NCI-H2196 (cell line): Measurements from ENCODE around the gene GNGT2.

Source experiments
- DNase-seq: peaks from one replicate; lab custom pipeline; 2025; ENCODE audit not compliant: unreplicated experiment; lab: John Stamatoyannopoulos, UW

GNGT2 gene

DNA sequence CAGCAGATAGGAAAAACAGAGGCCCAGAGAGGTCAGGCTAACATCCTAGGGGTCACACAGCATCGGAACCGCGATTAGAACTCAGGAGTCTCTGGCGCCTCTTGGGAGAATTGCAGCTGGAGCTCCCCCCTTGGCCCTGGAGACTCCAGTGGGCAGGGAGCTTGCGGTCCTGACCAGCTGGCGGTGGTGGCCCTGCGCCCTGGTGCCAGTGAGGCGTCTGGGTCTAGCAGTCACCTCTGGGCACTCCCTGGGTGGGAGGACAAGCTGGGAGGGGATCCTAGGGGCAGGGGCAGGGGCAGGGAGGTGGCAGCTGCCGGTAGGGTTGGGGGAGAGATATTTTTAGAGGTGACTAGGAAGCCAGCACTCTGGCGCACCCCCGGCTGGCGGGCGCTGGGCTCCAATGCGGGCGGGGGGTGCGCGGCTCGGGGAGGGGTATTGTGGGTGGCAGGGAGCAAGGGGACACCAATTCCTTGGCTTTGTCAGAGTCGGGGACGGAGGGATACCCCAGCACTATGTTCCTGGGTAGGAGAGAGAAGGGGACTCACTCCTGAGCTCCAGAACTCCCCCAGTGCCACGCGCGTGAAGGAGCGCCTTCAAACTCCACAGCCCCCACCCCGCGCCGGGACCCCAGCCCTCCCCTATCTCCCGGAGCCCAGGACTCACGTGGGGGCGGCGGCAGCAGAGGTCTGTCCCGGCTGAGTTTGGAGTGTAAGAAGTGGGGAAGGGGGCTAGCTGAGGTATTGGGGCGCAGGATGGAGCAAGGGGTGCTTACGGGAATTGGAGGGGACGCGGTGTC, 19.6 kb upstream of the GNGT2 start:
- DNase-seq: no peak

DNA sequence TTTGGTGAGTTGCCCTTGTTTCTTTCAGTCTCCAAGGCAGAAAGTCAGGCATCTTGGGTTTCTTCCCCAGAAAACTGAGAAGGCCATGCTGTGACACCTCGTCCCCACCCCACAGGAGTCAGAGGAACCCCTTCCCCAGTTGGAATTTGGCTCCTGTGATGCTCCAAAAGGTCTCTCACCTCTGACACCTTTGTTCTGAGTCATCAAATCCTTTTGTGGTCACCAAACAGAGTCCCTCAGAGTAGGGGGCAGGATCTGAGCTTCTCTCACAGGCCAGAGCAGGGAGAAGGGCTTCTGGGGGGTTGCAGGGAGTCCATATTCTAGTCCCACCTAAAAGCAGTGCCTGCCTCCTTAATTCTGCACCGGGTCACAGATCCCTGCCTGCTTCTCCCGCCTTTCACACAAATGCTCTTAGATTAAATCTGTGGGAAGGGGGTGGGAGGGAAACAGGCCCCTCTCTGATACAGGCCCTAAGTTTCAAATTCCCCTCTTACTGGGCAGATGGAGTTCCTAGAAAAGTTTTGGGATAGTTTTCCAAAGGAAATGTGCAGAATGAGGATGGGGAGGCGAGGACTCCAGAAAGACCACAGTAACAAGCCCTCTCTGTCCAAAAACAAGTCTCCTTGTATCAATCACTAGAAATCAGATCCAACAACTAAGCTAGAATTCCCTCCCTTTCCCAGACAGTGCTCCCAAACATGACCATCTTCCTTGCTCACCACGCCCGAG, 18.9 kb upstream of the GNGT2 start:
- DNase-seq: no peak

DNA sequence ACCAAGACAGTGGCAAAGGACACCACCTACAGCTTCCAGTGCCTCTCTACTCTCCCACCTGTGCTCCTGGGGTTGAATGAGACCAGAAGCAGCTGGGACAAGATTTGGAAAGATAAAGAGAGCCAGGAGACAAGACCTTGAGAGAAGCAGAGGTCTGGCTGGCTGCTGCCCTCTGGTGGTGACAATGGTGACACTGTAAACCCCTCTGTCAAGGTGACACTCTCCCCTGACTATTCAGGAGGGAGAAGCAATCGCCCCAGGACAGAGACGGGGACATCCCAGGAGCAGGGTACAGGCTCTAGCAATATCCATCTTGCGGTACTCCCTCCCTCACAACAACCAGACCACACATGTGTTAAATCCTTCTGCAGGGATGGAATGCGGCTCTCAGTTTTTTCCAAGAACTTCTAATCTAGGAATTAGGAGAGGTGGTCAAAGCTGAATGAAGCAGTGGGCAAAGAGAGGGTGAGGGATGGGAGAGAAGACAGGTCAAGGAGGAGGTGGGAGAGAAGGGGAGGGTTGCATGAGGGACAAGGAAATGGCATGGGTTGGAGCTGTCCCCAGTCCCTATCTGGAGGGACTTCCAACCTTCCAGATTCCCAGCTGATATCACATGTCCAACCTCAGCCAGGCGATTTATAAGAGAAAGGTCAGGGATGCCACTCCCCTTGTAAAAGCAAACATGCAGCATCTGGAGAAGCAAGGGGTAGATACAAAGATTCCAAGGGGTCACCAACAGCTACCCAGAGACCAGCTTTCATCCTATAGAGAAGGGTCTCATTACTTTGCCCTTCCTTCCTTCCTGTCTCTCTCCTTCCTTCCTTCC, 17.3 kb upstream of the GNGT2 start:
- DNase-seq: peak; percentile 75

DNA sequence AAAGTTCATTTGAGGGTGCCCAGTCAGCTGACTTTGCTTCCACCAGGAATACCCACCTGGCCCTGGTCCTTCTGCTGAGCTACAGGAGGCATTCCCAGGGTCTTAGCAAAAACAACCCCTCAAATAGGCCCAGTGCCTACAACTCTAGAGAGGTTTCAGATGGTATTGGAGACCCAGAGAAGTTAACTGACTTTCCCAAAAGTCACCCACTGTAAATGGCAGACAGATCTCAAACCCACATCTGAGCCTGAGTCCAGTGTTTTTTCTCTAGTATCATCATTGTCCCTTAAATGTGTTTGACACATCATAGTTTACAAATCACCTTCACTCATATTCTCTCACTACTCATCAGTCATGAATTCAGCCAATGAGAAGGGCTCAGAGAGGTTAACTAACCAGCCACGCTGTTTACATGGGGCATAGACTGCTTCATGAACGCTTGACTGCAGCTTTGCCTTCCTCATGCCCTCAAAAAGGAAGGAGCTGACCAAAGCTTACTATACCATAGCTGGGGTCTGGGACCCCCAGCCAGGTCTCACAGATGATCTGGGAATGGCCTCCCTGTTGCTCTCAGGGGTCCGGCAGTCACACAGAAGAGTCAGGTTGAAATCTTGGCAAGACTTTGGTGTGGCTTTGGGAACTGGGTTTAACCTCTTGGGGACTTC, 16.5 kb upstream of the GNGT2 start:
- no peak for DNase-seq

DNA sequence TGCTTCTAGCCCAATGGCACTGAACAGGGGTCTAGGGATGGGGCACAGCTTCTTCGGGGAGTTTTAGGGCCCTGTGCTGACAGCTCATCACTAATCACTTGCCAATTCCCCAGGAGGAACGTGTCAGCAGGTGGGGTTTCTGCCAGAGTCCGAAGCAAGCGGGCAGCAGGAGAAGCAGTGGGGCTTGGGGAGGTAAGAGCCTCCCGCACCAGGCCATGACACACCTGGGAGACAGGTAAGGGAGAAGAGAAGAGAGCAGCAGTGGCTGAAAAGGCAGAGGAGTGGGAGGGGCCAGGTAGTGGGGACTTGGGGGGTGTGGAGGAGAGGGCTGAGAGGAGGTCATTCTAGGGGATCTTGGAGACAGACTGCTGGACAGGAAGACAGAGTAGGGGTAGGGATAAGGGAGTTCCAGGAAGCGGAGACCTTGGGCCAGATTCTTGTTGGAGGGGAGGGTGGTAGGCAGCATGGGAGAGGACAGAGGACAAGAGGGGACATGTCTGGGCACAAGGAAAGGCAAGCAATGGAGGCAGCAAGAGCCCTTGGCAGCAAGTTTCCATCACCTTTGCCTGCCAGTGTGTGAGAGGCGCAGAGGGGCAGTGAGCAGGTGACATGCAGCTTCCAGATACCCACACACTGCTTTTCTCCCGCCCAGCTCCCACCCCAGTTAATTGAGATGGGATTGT, 15.3 kb upstream of the GNGT2 start:
- no peak for DNase-seq

DNA sequence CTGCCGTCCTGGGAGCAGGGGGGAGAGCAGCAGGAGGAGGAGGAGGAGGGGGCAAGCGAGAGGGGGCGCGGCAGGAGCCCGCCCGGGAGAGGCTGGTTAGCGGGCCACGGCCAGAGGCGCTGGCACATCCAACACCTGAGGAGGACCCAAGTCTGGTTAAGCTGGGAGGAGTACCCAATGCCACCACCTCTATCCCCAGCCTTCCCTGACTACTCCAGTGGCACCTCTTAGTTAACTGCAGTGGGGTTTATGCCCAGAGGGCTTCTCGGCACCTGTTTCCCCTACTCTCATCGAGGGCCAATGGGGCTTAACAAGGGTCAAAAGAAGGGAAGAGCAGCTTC, 14.6 kb upstream of the GNGT2 start:
- DNase-seq: no peak

DNA sequence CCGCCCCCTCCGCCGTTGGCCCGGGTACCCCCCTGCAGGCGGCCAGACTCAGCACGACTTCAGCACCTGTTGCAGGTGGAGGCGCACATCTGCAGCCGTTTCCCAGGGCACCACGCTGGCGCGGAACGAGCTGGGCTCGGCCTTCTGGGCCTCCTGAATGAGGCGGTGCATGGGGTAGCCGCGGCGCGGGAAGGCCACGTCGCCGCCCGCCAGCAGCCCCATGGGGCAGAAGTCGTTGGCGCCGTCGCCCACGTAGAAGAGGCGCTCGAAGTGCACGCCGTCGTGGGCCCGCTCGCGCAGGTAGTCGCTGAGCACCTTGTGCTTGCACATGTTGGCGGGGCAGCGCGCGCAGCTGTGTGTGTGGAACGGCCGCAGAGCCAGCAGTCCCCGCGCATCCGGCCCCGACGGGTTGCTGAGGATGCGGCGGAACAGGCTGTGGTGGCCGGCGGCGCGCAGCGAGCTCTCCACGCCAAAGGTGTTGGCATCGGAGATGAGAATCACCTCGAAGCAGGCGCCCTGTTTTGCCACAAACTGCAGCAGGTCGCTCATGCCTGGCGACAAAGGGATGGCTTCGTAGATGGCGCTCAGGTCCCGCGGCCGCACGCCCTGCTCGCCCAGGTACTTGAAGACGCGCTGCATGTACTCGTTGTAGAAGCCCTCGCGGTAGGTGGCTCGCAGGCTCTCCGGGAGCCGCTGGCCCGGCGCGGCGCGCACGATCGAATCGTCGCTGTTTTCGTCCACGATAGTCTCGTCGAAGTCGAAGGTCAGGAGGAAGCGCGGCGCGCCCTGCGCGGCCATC, 14.0 kb upstream of the GNGT2 start:
- peak; percentile 54 for DNase-seq

DNA sequence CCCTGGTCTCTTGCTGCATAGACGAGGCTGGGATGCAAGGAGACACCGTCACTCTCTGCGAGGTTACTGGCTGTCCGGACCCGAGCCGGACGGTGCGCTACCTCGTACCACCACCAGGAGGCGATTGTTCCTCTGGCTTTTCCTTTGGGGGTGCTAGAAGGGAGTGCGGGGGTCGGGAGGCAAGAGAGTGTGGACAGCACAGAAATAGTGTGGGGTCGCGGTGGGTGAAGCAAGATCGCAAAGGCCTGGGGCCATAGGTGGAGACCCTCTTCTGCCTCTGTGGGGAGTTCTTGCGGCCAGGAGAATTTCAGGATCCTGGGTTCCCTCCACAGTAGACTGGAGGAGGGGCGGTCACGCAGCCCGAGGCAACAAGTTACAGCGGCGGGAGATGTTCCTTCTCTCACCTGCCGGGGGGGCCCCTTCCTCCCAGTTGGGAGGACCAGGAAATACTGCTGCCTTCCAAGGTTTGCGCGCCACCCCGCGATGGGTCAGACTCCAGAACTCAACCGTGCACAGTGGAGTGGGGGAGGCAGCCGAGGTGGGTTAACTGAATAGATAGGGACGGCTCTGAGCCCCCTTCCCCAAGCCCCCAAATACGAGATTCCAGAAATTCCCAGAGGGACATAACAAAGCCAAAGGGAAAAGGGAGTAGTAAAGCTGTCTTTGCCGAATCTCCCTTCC, 13.3 kb upstream of the GNGT2 start:
- peak; percentile 73 for DNase-seq

DNA sequence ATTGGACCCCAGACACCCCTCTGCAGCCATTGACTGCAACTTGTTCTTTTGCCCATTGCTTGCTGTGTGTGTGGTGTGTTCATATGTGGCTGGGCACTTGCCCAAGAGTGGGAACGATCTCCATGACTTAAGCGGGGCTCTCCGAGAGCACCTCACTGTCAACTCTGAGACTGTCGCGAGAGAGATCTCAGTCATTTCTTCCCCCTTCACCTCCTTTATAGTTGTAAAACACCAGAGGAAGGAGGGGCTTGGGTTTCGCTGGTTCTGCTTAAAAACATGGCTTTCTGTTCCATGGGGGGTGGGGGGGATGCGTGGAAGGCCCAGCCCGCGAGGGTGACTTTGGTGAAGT, 12.8 kb upstream of the GNGT2 start:
- no peak for DNase-seq

DNA sequence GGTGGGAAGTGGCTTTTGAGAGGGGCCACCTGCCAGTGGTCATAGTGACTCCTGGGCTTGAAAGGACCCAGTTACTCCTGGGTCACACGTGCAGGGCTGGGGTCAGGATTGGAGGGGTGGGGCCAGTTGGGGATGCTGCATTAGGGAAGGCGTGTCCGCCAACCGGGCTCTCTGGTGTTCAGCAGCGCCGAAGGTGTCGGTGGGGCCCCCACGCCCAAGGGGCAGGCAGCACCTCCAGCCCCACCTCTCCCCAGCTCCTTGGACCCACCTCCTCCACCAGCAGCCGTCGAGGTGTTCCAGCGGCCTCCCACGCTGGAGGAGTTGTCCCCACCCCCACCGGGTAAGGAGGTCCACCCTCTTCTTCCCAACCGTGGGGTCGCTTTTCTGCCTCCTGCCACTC, 9.6 kb upstream of the GNGT2 start:
- DNase-seq: no peak

DNA sequence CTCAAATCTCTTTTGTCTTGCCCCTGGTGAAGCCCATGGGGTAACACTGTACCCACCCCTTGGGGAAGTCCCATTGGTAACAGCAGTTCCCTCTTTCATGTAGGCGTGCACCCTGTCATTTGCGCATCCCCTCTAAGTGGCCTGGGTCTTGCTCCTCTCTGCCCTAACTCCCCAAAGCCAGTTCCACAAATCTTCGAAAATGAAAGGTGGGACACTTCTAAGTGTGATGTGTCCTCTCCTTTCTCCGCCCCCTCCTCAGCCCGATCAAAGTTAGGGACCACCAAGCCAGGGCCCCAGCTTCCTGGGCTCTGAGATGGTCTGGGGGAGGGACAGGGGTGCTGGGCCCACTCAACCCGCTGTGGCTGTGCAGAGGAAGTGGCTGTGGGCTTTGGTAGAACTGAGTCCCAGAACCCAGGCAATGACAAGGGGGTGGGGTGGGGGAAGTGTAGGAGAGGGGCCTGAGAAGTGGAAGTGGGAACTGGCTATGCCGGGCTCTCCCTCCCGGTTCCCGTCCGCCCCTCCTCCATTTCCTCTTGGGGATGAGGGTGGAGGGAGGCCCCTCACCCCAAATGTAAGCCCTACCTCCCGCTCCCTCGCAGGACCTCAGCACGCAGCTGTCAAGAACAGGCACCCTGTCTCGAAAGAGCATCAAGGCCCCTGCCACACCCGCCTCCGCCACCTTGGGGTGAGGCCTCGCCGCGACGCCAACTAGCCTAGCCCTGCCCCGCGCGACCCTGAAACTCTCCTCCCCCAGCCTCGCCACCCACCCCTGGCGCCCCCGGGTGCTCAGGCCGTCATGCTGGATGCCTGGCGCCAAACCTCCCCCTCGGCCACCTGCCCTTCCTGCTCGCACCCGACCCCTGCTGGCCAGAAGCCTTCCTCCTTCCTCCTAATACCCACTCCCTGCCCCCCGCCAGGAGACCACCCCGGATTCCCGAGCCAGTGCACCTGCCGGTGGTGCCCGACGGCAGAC, 8.9 kb upstream of the GNGT2 start:
- DNase-seq: no peak

DNA sequence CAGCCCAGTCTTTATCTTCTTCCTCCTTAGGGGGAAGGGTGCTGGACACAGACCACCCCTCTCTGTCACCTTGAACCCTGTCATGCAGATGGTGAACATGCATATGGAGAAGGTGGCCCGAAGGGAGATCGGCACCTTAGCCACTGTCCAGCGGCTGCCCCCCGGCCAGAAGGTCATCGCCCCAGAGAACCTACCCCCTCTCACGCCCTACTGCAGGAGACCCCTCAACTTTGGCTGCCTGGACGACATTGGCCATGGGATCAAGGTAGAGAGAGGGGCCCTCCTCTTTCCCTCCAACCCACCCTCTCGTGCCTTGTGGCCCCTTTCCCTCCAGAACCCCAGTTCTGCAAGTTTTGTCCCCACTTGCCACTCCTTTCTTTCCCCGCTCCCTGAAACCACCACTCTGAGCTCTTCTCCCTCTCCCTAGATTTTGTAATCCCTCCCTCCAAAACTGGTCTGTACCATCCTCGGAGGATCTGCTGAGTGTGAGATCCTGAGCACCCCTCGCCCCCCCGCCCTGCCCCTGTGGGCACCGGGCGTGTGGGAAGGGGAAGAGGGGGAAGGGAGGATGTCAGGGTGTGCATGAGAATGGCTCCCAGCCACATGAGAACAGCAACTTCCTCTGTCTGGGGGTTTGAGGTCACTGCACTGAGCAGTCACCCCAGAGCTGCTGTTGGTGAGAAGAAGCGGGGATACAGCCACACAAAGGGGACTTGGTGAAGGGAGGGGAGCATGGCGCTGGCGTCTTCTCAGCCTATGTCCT, 7.5 kb upstream of the GNGT2 start:
- no peak for DNase-seq

DNA sequence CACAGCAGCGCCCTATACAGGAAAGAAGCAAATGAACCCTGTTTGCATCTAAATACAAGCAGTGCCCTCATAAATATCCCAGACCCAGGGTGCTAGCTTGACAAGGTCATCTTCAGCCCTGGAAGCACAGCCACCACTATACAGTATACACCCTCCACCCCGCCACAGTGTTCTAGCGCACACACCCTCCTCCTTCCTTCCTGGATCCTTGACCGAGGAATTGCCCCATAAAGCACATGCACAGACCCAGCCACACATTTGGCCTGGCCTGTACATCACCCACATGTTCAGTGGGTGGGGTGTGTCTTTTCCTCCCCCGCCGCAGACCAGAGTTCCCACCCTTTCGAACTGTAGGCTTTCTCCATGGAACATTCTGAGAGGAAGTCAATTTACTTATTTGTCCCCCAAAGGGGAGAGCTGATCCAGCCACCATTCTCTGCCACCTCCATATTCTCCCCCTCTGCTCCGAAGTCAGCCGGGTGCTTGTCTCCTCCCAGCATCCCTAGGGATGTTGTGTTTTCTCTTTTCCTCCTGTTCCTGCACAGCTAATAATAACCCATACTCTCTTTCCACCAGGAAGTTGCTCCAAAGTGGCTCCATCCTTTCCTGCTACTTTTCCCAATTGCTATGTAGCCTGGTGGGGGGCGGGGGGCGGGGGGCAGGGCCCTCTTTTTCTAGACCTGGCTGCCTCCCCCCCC, 6.7 kb upstream of the GNGT2 start:
- no peak for DNase-seq

DNA sequence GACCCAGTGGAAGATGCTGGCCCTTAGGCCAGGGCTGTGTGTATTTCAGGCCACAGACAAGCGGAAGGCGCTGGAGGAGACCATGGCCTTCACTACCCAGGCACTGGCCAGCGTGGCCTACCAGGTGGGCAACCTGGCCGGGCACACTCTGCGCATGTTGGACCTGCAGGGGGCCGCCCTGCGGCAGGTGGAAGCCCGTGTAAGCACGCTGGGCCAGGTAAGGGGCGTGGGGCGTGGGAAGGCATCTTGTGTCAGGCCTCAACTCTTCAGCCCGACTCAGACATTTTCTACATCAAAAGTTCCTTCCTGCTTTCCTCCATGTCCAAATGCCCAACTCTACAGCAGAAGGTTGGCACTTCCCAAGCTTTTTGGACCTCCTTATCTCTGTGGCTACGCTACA, 6.1 kb upstream of the GNGT2 start:
- DNase-seq: no peak

DNA sequence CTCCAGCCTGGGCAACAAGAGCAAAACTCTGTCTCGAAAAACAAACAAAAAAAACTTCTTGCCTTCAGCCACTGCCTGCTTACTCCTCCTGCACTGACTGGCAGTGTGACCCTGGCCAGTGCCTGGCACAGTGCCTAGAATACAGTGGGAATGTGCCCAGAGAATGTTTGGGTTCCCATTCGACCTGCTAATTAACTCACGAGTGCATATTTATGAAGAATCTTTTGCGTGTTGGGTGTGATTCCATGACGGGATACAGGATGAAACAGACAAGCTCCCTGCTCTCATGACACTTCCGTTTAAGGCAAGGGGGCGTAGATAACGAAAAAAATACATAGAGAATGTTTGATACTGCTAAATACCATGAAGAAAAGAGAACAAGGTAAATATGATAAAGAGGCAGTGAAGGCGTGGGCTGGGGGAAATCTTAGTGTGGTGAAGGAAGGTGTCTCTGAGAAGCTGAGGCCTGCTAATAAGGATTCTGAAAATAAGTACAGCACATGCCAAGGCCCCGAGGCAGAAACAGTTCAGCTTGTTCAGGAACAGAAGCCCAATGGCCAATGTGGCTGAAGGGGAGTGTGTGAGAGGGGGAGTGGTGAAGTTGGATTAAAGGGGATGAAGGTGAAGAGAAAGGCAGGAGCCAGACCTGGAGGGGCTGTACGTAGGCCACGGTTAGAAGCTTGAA, 4.4 kb upstream of the GNGT2 start:
- DNase-seq: peak; percentile 7

DNA sequence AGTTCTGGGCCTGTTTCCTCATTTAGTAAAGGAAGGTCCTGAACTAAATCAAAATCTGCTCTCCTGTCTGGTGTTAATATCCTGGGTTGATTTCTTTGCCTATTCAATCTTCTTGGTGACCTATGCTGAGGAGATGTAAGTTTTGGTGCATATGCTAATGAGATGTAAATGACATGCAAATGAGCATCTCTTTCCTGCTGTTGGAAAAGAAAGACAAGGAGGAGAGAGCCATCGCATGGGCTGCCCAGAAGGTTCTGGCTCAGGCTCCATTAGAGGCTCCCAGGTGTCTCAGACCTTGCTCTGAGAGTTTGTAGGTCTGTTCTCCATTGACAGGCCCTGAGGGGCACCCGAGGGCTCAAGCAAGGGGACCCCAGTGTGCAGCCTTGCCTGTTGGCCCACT, 3.5 kb upstream of the GNGT2 start:
- DNase-seq: no peak
